WTC11 (cell line): ENCODE measurements around the gene SSR2. TPM values are rescaled to one million over a fixed set of nuclear protein-coding genes. Genes with fewer than 3 reads are reported as not detected.

Experiments
- ATAC-seq: fragments of 200-7000 bp; cut with Tn5 transposase; 2 replicates; pipeline ENCODE4 v1.10.0; 2021; ENCODE audit warnings: mild to moderate bottlenecking, moderate library complexity
- CTCF ChIA-PET: fragments of 300-600 bp; sonication (Branson Sonifier 250); formaldehyde crosslinking; loops from one replicate; lab custom pipeline; 2021; ENCODE audit warnings: antibody characterized with exemption; lab: Charles Lee
- POLR2A ChIA-PET: fragments of 350-600 bp; sonication (Branson Sonifier 250); formaldehyde crosslinking; loops from one replicate; lab custom pipeline; 2021; ENCODE audit warnings: antibody characterized with exemption; lab: Charles Lee
- DNase-seq: peaks from one replicate; pipeline ENCODE4 v3.0.0; 2021; ENCODE audit warnings: low spot score
- H3K27ac Mint-ChIP-seq: 2 replicates; pipeline ENCODE4 v1.8.0; 2021; ENCODE audit warnings: mixed read lengths
- H3K27me3 Mint-ChIP-seq: 2 replicates; pipeline ENCODE4 v1.8.0; 2021; ENCODE audit warnings: low read depth, mild to moderate bottlenecking, moderate library complexity, mixed read lengths
- H3K36me3 Mint-ChIP-seq: 2 replicates; pipeline ENCODE4 v1.8.0; 2021; ENCODE audit warnings: mixed read lengths
- H3K4me1 Mint-ChIP-seq: 2 replicates; pipeline ENCODE4 v1.8.0; 2022; ENCODE audit warnings: mixed read lengths
- H3K4me3 Mint-ChIP-seq: 2 replicates; pipeline ENCODE4 v1.8.0; 2021; ENCODE audit warnings: mild to moderate bottlenecking, moderate library complexity, mixed read lengths
- H3K9me3 Mint-ChIP-seq: 2 replicates; pipeline ENCODE4 v1.8.0; 2021; ENCODE audit warnings: mixed read lengths
- GRHL2 ChIP-seq: fragments of 250-450 bp; sonication (Bioruptor Pico); IDR thresholded peaks from 2 replicates; pipeline ENCODE4 v1.8.0; 2022; ENCODE audit warnings: mild to moderate bottlenecking, moderate library complexity; ENCODE audit not compliant: insufficient replicate concordance, severe bottlenecking
- GTF2I ChIP-seq: fragments of 250-450 bp; sonication (Bioruptor Pico); conservative IDR thresholded peaks from 2 replicates; pipeline ENCODE4 v1.4.0; 2021; ENCODE audit warnings: mild to moderate bottlenecking
- IRF2 ChIP-seq: sonication (generic); formaldehyde crosslinking; IDR thresholded peaks from 2 replicates; pipeline ENCODE4 v1.8.0; 2022; ENCODE audit warnings: low read depth, missing genetic modification reagents, borderline replicate concordance
- MYBL2 ChIP-seq: sonication (generic); formaldehyde crosslinking; IDR thresholded peaks from 2 replicates; pipeline ENCODE4 v1.8.1; 2023; ENCODE audit warnings: mild to moderate bottlenecking, moderate library complexity, missing genetic modification reagents
- NFYB ChIP-seq: sonication (generic); formaldehyde crosslinking; conservative IDR thresholded peaks from 2 replicates; pipeline ENCODE4 v1.8.0; 2022; ENCODE audit warnings: low read depth, missing genetic modification reagents
- OVOL2 ChIP-seq: fragments of 250-450 bp; sonication (Bioruptor Pico); IDR thresholded peaks from 2 replicates; pipeline ENCODE4 v1.9.0; 2021; ENCODE audit warnings: mild to moderate bottlenecking, borderline replicate concordance
- ZNF121 ChIP-seq: sonication (generic); formaldehyde crosslinking; IDR thresholded peaks from 2 replicates; pipeline ENCODE4 v1.8.0; 2023; ENCODE audit warnings: missing genetic modification reagents
- ZNF232 ChIP-seq: sonication (generic); formaldehyde crosslinking; IDR thresholded peaks from 2 replicates; pipeline ENCODE4 v1.8.0; 2022; ENCODE audit warnings: mild to moderate bottlenecking, missing genetic modification reagents
- total RNA-seq: library from RNA; stranded (reverse); gene quantifications from 3 replicates; pipeline ENCODE4 v1.2.3, GENCODE V29; 2021
- TF ChIP-seq, protein P1 (sequence below): sonication (generic); formaldehyde crosslinking; IDR thresholded peaks from 2 replicates; pipeline ENCODE4 v1.8.1; 2023; ENCODE audit warnings: mild to moderate bottlenecking, missing genetic modification reagents
- TF ChIP-seq, protein P2 (sequence below): sonication (generic); formaldehyde crosslinking; IDR thresholded peaks from 2 replicates; pipeline ENCODE4 v1.8.1; 2022; ENCODE audit warnings: missing genetic modification reagents, borderline replicate concordance
- TF ChIP-seq, protein P3 (sequence below): sonication (generic); formaldehyde crosslinking; IDR thresholded peaks from 2 replicates; pipeline ENCODE4 v1.8.0; 2023; ENCODE audit warnings: mild to moderate bottlenecking, missing genetic modification reagents
- TF ChIP-seq, protein P4 (sequence below): sonication (generic); formaldehyde crosslinking; IDR thresholded peaks from 2 replicates; pipeline ENCODE4 v1.8.1; 2023; ENCODE audit warnings: mild to moderate bottlenecking, missing genetic modification reagents, moderate library complexity
- TF ChIP-seq, protein P5 (sequence below): sonication (generic); formaldehyde crosslinking; conservative IDR thresholded peaks from 2 replicates; pipeline ENCODE4 v1.8.1; 2023; ENCODE audit warnings: mild to moderate bottlenecking, low read depth, missing genetic modification reagents, moderate library complexity
- TF ChIP-seq, protein P6 (sequence below): sonication (generic); formaldehyde crosslinking; IDR thresholded peaks from 2 replicates; pipeline ENCODE4 v1.8.1; 2023; ENCODE audit warnings: mild to moderate bottlenecking, missing genetic modification reagents
- TF ChIP-seq, protein P7 (sequence below): fragments of 250-450 bp; sonication (Bioruptor Pico); IDR thresholded peaks from 2 replicates; pipeline ENCODE4 v1.9.0; 2021; ENCODE audit warnings: mild to moderate bottlenecking
- TF ChIP-seq, protein P8 (sequence below): fragments of 200-600 bp; IDR thresholded peaks from 2 replicates; pipeline ENCODE4 v1.8.0; 2022; ENCODE audit warnings: antibody characterized with exemption
- TF ChIP-seq, protein P9 (sequence below): sonication (generic); formaldehyde crosslinking; IDR thresholded peaks from 2 replicates; pipeline ENCODE4 v1.8.0; 2022; ENCODE audit warnings: mild to moderate bottlenecking, missing genetic modification reagents

Gene SSR2
- total RNA-seq, 1 experiment from 2014 or later = 175 TPM

DNA sequence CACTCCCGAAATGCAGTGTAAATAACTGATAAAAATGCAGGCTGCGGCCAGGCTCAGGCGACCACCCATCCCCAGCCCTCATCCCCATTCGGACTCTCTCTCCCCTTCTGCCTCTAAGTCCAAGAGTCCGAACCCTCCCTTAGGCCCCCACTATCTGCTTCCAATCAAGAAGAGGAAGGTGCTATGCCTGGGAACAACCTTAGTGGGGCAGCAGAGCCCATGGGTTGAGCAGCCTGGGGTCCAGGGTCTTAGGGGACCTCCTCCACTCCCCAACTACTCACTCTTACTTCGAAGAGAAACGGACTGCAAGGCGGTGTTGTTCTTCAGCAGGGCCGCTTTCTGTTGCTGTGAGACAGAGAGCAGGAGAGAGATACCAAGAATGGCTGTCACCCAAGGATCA is 54.6 kb downstream of the SSR2 start:
- POLR2A ChIA-PET = interaction anchor here (0.6 to 2.1 kb wide), 3 partner anchors 13 to 22 kb away, joined by 3 to 10 read pairs (median 3); no protein-coding TSS in a partner anchor

More for the DNA sequence above, 54.6 kb downstream of the SSR2 start:
- H3K27me3 Mint-ChIP-seq = no peaks in the 10 kb centered on the region
- CTCF ChIA-PET = interaction anchor here (0.6 to 6.0 kb wide), 6 partner anchors 11 to 167 kb away, joined by 3 to 62 read pairs (median 33); partner anchors contain the start of gene ARHGEF2
- H3K27ac Mint-ChIP-seq = peak overlapping the region; percentile 77
- H3K4me3 Mint-ChIP-seq = no peak overlapping the region
- no peaks in the 10 kb centered on the region for H3K9me3 Mint-ChIP-seq
- H3K4me1 Mint-ChIP-seq = peaks cover 46% of the 10 kb centered on the region
- peak; percentile 55 for ATAC-seq
- TF ChIP-seq GRHL2 (CRISPR knock-in tag) (no peak), NFYB (CRISPR knock-in tag) (no peak), OVOL2 (CRISPR knock-in tag) (no peak), ZNF121 (CRISPR knock-in tag) (no peak), ZNF232 (CRISPR knock-in tag) (no peak), MYBL2 (no peak), IRF2 (CRISPR knock-in tag) (no peak), GTF2I (CRISPR knock-in tag) (no peak)
- TF ChIP-seq, protein P1, sequence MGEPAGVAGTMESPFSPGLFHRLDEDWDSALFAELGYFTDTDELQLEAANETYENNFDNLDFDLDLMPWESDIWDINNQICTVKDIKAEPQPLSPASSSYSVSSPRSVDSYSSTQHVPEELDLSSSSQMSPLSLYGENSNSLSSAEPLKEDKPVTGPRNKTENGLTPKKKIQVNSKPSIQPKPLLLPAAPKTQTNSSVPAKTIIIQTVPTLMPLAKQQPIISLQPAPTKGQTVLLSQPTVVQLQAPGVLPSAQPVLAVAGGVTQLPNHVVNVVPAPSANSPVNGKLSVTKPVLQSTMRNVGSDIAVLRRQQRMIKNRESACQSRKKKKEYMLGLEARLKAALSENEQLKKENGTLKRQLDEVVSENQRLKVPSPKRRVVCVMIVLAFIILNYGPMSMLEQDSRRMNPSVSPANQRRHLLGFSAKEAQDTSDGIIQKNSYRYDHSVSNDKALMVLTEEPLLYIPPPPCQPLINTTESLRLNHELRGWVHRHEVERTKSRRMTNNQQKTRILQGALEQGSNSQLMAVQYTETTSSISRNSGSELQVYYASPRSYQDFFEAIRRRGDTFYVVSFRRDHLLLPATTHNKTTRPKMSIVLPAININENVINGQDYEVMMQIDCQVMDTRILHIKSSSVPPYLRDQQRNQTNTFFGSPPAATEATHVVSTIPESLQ (CRISPR knock-in tag) = no peak
- TF ChIP-seq, protein P2, sequence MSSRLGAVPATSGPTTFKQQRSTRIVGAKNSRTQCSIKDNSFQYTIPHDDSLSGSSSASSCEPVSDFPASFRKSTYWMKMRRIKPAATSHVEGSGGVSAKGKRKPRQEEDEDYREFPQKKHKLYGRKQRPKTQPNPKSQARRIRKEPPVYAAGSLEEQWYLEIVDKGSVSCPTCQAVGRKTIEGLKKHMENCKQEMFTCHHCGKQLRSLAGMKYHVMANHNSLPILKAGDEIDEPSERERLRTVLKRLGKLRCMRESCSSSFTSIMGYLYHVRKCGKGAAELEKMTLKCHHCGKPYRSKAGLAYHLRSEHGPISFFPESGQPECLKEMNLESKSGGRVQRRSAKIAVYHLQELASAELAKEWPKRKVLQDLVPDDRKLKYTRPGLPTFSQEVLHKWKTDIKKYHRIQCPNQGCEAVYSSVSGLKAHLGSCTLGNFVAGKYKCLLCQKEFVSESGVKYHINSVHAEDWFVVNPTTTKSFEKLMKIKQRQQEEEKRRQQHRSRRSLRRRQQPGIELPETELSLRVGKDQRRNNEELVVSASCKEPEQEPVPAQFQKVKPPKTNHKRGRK (CRISPR knock-in tag) = no peak
- TF ChIP-seq, protein P3, sequence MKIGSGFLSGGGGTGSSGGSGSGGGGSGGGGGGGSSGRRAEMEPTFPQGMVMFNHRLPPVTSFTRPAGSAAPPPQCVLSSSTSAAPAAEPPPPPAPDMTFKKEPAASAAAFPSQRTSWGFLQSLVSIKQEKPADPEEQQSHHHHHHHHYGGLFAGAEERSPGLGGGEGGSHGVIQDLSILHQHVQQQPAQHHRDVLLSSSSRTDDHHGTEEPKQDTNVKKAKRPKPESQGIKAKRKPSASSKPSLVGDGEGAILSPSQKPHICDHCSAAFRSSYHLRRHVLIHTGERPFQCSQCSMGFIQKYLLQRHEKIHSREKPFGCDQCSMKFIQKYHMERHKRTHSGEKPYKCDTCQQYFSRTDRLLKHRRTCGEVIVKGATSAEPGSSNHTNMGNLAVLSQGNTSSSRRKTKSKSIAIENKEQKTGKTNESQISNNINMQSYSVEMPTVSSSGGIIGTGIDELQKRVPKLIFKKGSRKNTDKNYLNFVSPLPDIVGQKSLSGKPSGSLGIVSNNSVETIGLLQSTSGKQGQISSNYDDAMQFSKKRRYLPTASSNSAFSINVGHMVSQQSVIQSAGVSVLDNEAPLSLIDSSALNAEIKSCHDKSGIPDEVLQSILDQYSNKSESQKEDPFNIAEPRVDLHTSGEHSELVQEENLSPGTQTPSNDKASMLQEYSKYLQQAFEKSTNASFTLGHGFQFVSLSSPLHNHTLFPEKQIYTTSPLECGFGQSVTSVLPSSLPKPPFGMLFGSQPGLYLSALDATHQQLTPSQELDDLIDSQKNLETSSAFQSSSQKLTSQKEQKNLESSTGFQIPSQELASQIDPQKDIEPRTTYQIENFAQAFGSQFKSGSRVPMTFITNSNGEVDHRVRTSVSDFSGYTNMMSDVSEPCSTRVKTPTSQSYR = no peak
- TF ChIP-seq, protein P4, sequence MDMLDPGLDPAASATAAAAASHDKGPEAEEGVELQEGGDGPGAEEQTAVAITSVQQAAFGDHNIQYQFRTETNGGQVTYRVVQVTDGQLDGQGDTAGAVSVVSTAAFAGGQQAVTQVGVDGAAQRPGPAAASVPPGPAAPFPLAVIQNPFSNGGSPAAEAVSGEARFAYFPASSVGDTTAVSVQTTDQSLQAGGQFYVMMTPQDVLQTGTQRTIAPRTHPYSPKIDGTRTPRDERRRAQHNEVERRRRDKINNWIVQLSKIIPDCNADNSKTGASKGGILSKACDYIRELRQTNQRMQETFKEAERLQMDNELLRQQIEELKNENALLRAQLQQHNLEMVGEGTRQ (CRISPR knock-in tag) = no peak
- TF ChIP-seq, protein P5, sequence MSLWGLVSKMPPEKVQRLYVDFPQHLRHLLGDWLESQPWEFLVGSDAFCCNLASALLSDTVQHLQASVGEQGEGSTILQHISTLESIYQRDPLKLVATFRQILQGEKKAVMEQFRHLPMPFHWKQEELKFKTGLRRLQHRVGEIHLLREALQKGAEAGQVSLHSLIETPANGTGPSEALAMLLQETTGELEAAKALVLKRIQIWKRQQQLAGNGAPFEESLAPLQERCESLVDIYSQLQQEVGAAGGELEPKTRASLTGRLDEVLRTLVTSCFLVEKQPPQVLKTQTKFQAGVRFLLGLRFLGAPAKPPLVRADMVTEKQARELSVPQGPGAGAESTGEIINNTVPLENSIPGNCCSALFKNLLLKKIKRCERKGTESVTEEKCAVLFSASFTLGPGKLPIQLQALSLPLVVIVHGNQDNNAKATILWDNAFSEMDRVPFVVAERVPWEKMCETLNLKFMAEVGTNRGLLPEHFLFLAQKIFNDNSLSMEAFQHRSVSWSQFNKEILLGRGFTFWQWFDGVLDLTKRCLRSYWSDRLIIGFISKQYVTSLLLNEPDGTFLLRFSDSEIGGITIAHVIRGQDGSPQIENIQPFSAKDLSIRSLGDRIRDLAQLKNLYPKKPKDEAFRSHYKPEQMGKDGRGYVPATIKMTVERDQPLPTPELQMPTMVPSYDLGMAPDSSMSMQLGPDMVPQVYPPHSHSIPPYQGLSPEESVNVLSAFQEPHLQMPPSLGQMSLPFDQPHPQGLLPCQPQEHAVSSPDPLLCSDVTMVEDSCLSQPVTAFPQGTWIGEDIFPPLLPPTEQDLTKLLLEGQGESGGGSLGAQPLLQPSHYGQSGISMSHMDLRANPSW (CRISPR knock-in tag) = no peak
- TF ChIP-seq, protein P6, sequence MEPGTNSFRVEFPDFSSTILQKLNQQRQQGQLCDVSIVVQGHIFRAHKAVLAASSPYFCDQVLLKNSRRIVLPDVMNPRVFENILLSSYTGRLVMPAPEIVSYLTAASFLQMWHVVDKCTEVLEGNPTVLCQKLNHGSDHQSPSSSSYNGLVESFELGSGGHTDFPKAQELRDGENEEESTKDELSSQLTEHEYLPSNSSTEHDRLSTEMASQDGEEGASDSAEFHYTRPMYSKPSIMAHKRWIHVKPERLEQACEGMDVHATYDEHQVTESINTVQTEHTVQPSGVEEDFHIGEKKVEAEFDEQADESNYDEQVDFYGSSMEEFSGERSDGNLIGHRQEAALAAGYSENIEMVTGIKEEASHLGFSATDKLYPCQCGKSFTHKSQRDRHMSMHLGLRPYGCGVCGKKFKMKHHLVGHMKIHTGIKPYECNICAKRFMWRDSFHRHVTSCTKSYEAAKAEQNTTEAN = no peak
- TF ChIP-seq, protein P7, sequence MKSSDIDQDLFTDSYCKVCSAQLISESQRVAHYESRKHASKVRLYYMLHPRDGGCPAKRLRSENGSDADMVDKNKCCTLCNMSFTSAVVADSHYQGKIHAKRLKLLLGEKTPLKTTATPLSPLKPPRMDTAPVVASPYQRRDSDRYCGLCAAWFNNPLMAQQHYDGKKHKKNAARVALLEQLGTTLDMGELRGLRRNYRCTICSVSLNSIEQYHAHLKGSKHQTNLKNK (CRISPR knock-in tag) = no peak
- TF ChIP-seq, protein P8, sequence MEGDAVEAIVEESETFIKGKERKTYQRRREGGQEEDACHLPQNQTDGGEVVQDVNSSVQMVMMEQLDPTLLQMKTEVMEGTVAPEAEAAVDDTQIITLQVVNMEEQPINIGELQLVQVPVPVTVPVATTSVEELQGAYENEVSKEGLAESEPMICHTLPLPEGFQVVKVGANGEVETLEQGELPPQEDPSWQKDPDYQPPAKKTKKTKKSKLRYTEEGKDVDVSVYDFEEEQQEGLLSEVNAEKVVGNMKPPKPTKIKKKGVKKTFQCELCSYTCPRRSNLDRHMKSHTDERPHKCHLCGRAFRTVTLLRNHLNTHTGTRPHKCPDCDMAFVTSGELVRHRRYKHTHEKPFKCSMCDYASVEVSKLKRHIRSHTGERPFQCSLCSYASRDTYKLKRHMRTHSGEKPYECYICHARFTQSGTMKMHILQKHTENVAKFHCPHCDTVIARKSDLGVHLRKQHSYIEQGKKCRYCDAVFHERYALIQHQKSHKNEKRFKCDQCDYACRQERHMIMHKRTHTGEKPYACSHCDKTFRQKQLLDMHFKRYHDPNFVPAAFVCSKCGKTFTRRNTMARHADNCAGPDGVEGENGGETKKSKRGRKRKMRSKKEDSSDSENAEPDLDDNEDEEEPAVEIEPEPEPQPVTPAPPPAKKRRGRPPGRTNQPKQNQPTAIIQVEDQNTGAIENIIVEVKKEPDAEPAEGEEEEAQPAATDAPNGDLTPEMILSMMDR = no peak
- TF ChIP-seq, protein P9, sequence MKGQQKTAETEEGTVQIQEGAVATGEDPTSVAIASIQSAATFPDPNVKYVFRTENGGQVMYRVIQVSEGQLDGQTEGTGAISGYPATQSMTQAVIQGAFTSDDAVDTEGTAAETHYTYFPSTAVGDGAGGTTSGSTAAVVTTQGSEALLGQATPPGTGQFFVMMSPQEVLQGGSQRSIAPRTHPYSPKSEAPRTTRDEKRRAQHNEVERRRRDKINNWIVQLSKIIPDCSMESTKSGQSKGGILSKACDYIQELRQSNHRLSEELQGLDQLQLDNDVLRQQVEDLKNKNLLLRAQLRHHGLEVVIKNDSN (CRISPR knock-in tag) = no peak
- peaks cover 47% of the 10 kb centered on the region for H3K36me3 Mint-ChIP-seq
- peak; percentile 59 for DNase-seq
